GM18502 (cell line): ENCODE data around the gene PASK.

Experiments used
- ATAC-seq: cut with Tn5 transposase; IDR thresholded peaks from one replicate; pipeline ENCODE4 v1.9.1; 2021; ENCODE audit warnings: mild to moderate bottlenecking; ENCODE audit not compliant: unreplicated experiment, poor library complexity

The PASK gene

GRCh38 chr2:241182126-241182525 lies 32.9 kb upstream of the PASK start:
- no peak for ATAC-seq

- ATAC-seq = no peak
Measured at GRCh38 chr2:241180495-241180894, 31.2 kb upstream of the PASK start.

DNA sequence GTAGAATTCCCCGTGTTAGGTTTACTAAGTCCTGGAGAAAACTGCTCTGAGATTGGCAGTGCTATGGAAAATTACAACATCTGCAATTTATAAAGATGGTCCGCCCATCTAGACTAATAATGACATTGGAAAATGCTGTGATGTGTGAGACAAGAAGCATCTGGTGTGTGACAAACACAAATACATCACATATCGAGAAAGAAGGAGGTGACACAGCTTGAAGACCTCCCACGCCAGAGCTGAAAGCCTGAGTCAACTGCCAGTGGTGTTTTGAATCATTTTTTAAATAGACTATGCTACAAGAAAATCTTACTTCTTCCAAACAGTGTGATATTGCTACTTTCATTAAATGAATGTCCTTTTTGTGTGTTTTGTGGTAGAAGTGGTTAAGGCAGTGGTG lies 30.6 kb upstream of the PASK start:
- no peak for ATAC-seq

DNA sequence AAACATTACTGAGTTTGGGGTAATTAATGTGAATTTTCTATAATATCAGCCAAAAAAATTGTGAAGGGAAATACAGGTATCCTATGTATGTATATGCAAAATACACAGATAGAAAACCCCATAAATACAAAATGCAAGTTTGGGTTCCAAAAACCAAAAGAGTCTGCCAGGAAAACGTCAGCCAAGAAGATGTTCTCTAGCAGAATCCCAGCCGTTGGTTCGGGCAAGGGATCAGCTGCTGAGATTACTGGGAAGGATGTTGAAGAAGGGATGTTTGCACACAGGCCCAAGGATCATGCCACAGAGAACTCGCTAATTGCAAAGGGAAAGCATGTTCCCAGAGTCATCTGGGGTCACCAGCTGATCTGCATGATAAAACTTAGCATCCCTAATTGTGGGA lies 29.7 kb upstream of the PASK start:
- ATAC-seq = no peak

GRCh38 chr2:241177526-241178334 lies 28.5 kb upstream of the PASK start:
- ATAC-seq = no peak

DNA sequence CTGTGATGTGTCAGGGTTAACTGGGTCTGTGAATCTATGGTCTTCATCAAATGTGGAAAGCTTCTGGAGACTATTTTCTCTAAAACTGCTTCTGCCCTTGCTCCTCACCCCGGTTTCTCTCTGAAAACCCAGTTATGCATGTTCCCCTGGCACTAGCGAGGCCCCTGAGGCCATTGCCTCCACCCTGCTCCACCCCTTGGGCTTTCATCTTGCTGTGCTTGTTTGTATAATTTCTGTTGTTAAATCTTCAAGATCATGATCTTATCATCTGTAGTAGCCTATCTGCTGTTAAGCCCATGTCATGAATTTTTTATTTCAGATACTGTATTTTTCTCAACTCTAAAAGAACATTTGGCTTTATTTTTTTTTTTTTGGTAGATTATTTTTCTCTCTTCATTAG lies 24.3 kb upstream of the PASK start:
- no peak for ATAC-seq

GRCh38 chr2:241168366-241168765 lies 19.1 kb upstream of the PASK start:
- ATAC-seq = no peak

DNA sequence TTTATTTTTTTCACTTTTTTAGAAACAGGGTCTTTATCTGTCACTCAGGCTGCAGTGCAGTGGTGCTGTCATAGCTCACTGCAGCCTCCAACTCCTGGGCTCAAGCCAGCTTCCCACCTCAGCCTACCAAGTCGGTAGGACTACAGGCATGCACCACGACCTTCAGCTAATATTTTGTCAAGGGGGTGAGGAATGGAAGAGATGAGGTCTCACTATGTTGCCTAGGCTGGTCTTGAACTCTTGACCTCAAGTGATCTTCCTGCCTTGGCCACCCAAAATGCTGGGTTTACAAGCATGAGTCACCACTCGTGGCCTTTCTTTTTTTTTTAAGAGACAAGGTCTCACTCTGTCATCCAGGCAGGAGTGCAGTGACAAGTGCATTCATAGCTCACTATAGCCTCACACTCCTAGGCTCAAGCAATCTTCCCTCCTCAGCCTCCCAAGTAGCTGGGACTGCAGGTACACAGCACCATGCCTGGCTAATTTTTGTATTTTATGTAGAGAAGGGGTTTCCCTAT lies 14.4 kb upstream of the PASK start:
- no peak for ATAC-seq

GRCh38 chr2:241161646-241162281 lies 12.5 kb upstream of the PASK start:
- ATAC-seq = no peak

DNA sequence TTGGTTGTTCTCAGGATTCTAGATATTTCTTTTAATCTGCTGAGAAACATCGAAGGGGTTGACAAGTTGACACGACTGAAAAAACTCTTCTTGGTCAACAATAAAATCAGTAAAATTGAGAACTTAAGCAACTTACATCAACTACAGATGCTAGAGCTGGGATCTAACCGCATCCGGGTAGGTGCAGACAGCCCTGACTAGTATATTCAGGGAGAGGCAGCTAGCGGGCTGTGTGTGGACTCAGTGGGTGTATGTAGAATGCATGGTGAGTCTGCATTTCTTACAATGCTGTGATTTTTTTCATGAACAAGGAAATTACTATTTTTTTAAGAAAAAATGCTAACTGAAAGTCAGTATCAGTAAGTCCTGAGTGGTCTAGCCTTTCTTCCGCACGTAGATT lies 11.0 kb upstream of the PASK start:
- ATAC-seq = no peak

DNA sequence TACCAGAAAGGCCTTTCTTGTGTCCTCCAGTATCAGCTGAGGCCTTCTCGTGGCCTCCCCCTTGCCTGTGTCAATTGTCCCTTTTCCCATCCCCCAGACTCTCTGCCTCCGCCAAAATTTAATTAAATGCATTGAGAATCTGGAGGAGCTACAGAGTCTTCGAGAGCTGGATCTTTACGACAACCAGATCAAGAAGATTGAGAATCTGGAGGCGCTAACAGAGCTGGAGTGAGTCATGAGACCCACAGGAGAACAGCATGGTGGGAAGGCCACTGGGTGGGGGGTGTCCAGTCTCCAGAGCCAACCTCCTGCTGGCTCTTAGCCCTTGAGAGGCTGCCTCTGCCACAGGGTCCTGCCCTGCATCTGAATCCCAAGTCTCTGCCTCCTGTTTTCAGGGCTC lies 9.8 kb upstream of the PASK start:
- no peak for ATAC-seq

DNA sequence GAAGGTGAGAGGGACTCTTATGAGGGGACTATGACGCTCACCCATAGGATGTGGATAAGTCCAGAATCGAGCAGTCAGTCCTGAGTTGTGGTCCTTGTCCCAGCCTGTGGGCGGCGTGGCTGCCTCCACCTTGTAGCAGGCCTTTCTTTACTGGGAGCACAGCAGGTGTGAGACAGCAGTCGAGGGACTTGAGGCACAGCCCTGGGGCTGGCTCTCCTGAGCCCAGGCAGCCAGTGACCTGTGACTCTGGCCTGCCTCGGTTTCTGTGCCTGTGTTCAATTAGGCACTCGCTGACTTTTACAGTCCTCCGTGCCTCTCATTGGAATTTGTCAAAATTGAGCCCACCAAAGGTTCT lies 9.3 kb upstream of the PASK start:
- no peak for ATAC-seq

- ATAC-seq = no peak
Measured at GRCh38 chr2:241157841-241158545, 8.7 kb upstream of the PASK start.

- no peak for ATAC-seq
Measured at GRCh38 chr2:241156971-241157441, 7.7 kb upstream of the PASK start.

DNA sequence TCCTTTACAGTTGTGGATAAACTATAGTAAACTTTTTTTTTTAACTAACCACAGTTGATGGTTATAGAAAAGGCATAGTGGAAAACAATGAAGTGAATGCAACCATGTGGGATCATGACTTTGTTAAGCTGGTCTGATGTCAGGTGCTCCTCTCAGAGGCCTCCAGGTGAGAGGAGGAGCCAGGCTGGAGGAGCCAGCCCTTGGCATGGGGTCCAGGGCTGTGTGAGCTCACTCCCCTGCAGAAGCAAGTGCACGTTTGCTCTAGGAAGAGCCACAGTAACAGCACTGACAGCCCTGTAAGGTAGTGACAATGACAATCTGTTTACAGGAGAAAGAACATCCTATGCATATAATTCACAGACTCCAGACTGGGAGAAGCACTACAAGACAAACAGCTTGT lies 6.7 kb upstream of the PASK start:
- ATAC-seq = no peak

DNA sequence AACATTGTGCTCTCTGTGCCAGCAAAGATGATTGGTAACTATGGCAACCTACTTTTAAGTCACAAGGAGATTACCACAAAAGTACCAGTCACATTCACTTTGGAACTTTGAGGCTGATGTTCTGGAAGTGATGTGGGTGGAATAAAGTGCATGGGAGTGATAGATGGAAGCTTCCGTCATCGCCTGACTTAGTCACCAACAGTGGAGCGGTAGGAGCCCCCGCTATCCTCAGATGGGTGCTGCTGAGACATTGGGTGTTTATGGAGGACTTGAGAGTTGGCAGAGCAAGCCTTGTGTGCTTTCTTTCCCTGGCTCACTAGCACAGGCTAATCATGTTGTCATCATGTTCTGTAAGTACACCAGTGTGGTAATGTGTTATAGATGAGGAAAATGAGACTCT lies 5.6 kb upstream of the PASK start:
- no peak for ATAC-seq

DNA sequence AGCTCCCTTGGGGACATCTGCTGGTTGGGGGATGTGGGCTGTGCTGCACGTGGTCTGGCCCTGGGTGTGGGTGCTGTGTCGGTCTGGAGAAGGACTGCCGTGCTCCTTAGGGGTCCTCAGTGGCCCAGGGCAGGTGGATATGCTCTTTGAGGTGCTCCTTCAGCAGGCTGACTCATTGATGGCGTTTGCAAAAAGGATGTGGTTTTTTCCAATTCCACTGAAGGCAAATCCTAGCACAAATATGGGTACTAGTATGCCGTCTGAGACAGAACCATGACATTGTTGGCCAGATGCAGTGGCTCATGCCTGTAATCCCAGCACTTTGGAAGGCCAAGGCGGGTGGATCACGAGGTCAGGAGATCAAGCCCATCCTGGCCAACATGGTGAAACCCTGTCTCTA lies 4.3 kb upstream of the PASK start:
- no peak for ATAC-seq

- ATAC-seq = no peak
Measured at GRCh38 chr2:241151934-241152660, 2.8 kb upstream of the PASK start.

GRCh38 chr2:241150660-241151530 lies 1.6 kb upstream of the PASK start:
- no peak for ATAC-seq
